H1 (cell line): ENCODE data around the gene ZNF469. TPM values are rescaled to one million over a fixed set of nuclear protein-coding genes. Genes with fewer than 3 reads are reported as not detected.

ENCODE experiments used
- ATF2 ChIP-seq: IDR thresholded peaks from 2 replicates; pipeline ENCODE4 v1.6.1; 2012; ENCODE audit warnings: low read length, inconsistent platforms
- CBX5 ChIP-seq: fragments of 300-800, 300-1000 bp; sonication (generic); IDR thresholded peaks from 2 replicates; pipeline ENCODE4 v1.7.1; 2016; ENCODE audit warnings: antibody characterized with exemption, low read length, low read depth
- EZH2 ChIP-seq: fragments of 200-600 bp; sonication (generic); IDR thresholded peaks from 2 replicates; pipeline ENCODE4 v1.7.1; 2012; ENCODE audit warnings: low read depth, mild to moderate bottlenecking, moderate library complexity, low read length, inconsistent platforms; ENCODE audit not compliant: severe bottlenecking
- FOSL1 ChIP-seq: IDR thresholded peaks from 2 replicates; pipeline ENCODE4 v1.6.1; 2011; ENCODE audit warnings: mild to moderate bottlenecking, low read depth, low read length, moderate library complexity; ENCODE audit not compliant: insufficient read depth
- SIRT6 ChIP-seq: IDR thresholded peaks from one replicate; pipeline ENCODE4 v1.7.1; 2012; ENCODE audit warnings: low read length, inconsistent platforms
- TBP ChIP-seq: IDR thresholded peaks from 2 replicates; pipeline ENCODE4 v1.6.1; 2011; ENCODE audit warnings: low read depth, low read length, improper control_type of control experiment
- polyA plus RNA-seq, 7 experiments: library from polyadenylated mRNA; depleted of rRNA in 3 of 7; stranded (reverse) in 5 of 7; unstranded in 2 of 7; fragments of >200 nt in 5 of 7; fragments of 200-250 nt in 2 of 7; gene quantifications; 1 replicate in 5 of 7; 2 replicates in 1 of 7; 4 replicates in 1 of 7; pipeline versions ENCODE4 v1.2.1 to v1.2.3, GENCODE V29; 2011 to 2013; ENCODE audit warnings: missing spikeins in 2 of 7, mixed read lengths in 2 of 7
- total RNA-seq: library from RNA; stranded (reverse); fragmentation: NEBNext Ultra II Directional; extraction: Animal tissue kit (Norgen Biotek cat#: 25700); gene quantifications from 2 replicates; pipeline ENCODE4 v1.2.1, GENCODE V29; 2021
- TF ChIP-seq, protein P1 (sequence below): IDR thresholded peaks from 2 replicates; pipeline ENCODE4 v1.6.1; 2012; ENCODE audit warnings: inconsistent platforms

ZNF469 gene
- total and polyA plus RNA-seq, 2 of the 8 experiments (the other 6 are each of a cell fraction or from before 2014, with no cell fraction given), result 0.30 to 1.8 TPM

DNA sequence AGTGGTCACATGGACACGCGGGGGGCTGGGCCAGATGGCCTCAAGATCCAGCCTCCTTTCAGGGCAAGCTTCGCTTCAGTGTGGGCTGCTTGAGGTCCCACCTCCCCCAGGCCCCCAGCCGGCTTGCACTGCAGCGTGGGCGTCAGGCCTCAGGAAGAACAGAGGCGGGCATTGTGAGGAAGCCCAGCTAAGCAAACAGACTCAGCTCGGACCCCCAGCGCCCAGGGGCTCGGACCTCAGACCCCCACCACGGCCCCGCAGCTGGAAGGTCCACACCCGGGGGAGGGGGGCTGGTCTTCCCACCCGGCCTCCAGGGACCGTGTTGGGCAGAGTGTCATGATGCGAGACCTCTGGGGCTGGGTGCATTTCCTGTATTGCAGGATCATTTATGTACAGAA, 24.7 kb upstream of the ZNF469 start (continued):
- TF ChIP-seq CBX5 (no peak), SIRT6 (no peak), TBP (no peak), ATF2 (no peak), FOSL1 (no peak), EZH2 (no peak)
- TF ChIP-seq, protein P1, sequence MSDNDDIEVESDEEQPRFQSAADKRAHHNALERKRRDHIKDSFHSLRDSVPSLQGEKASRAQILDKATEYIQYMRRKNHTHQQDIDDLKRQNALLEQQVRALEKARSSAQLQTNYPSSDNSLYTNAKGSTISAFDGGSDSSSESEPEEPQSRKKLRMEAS, result no peak
